RPMI7951 (cell line): ENCODE measurements around the gene TMEM260. TPM values are rescaled to one million over a fixed set of nuclear protein-coding genes. Genes with fewer than 3 reads are reported as not detected.

ENCODE experiments used
- DNase-seq: peaks from one replicate; pipeline ENCODE4 v3.0.0-alpha.2; 2012; ENCODE audit warnings: low read depth
- total RNA-seq: library from RNA; depleted of rRNA; stranded (reverse); fragments of >200 nt; shearing (Covaris generic); gene quantifications from 2 replicates; pipeline ENCODE4 v1.2.3, GENCODE V29; 2014; rRNA removed

The TMEM260 gene
- 10.2 and 12.9 TPM in 2 replicates for total RNA-seq

DNA sequence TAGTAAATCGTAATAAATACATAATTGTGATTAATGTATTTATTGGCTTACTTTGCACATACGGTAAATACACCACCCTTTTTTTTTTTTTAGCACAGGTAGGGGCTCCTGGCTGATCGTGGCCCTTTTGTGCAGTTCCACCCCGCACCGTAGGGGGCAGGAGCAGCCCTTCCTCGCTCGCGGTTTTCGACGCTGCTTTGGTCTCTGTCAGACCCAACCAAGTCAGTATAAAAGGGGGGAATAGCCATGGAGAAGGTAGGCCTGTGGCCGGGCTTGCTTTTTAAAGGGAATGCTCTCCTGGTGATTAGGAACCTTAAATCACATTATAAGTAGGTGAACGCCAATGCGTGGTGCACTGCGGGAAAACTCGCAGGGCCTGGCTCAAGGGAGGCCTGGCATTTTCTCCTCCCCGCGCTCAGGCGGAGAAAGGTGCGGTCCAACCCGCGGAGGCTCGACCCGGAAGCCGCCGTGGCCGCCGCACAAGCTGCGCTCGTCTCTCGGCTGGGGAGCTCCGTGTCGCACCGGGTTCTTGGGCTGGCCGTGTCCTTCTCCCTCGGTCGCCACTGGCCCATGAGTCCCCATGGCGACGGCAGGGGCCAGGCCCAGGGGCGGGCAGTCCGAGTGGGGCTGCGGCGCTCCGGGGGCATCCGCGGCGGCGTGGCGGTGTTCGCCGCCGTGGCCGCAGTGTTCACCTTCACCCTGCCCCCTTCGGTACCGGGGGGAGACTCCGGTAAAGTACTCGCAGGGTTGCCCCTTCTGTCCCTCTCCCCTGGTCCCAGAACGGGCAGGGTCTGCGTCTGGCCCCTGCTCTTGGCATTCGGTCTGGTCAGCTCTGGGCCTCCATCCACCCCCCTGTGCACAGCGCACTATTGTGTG lies at the start of gene TMEM260:
TMEM260 (plus strand) TSS at position 454 of the 876 bp plus-strand sequence; CDS start at position 571, 117 bp downstream.
- DNase-seq, result peak; percentile 81

GRCh38 chr14:56532546-56532945 lies 47.1 kb upstream of the TMEM260 start:
- no peak for DNase-seq

GRCh38 chr14:56534656-56535055 lies 44.9 kb upstream of the TMEM260 start:
- no peak for DNase-seq

DNA sequence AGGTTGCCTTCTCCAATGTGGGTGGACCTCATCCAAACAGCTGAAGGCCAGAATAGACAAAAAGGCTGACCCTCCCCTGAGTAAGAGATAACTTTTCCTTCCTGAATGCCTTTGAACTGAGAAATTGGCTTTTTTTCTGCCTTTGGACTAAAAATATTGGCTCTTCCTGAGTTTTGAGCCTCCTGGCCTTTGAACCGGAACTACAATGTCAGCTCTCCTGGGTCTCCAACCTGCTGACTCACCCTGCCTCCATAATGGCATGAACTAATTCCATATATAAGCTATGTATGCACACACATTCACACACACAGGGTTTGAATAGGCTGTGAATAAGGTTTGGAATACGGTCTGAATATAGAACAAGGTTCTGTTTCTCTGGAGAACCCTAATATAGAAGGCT lies 39.7 kb upstream of the TMEM260 start:
- no peak for DNase-seq

GRCh38 chr14:56543436-56543835 lies 36.2 kb upstream of the TMEM260 start:
- DNase-seq, result no peak

DNA sequence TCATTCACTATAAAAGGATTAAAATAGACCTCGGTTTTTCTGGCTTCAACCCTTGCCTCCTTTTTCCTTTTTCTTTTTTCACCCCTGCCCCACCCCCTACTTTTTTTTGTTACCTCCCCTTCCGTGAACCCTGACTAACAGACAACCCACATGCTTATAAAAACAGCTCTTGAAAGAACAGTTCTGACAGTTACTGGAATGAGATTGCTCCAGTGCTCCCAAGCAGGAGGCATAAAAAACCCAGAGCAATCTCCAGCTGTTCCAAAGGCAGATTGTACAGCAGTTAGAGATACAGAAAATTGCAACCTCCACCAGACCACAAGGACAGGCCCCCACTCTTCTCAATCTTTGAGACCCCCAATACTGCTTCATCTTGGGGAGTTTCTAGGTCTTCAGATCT lies 29.9 kb upstream of the TMEM260 start:
- no peak for DNase-seq

DNA sequence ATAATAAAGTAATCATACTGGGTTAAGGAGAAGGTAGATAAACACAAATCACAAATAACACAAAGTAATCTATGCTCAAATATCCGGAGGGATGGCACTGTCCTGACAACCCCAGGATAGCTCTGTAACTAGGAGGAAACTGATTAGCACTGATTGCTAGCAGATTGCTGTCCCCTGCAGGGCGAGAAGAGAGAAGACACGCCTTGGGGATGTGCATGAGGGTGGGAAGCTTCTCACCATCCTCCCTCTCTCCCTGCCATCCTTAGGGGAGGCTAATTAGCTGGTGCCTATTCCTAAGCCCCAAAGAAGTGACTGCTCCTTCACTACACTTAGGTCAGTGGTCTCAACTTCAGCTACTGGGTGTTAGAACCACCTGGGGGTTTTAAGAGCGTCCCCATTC lies 27.0 kb upstream of the TMEM260 start:
- DNase-seq, result no peak

- DNase-seq, result no peak
Measured at GRCh38 chr14:56554301-56554700, 25.3 kb upstream of the TMEM260 start.

DNA sequence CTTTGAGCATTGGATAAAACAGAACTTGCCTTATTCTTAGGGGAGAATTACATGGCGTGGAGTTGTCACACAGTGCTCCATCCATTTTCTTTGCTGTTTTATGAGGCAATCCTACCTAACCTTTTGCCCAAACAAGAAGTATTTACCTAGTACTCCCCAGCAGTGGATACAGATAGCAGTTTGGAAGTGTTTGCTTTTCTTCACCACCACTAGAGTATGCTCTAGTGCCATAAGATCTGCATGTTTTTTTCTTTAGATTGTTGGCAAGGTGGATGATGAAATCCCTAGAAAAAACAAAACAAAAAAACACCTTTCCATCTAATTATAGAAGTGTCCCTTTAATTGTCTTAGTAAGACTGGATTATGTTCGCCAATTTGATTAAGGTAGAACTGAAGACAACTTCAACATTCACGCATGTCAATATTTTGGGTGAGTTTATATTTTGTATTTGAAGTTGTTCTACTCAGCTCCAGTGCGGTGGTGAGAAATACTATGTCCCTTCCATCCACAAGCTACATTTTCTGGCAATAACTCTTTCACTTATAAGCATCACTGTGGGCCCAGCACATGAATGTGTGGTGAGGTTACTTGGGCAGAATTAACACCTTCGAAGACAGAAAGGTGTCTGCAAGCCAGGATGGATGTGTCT lies 23.6 kb upstream of the TMEM260 start:
- peak; percentile 6 for DNase-seq

- no peak for DNase-seq
Measured at GRCh38 chr14:56559182-56559581, 20.4 kb upstream of the TMEM260 start.

- no peak for DNase-seq
Measured at GRCh38 chr14:56561606-56562005, 18.0 kb upstream of the TMEM260 start.

GRCh38 chr14:56562883-56563282 lies 16.7 kb upstream of the TMEM260 start:
- DNase-seq, result peak; percentile 10

DNA sequence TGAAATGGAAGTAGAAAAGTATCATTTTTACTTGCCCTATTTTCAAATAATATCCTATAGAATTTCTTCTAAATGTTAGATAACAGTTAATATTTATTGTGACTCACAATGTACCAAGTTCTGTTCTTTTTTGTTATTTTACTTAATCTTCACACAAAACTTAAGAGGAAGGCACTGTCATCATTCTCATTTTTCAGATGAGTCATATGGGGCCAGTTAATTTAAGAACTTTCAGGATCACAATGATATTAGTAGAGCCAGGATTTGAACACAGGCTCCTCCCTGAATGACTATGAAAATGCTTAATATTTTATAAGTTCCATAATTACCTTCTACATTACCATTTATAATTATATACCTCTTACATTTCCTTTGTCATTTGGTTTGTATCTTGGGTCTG lies 10.4 kb upstream of the TMEM260 start:
- no peak for DNase-seq

DNA sequence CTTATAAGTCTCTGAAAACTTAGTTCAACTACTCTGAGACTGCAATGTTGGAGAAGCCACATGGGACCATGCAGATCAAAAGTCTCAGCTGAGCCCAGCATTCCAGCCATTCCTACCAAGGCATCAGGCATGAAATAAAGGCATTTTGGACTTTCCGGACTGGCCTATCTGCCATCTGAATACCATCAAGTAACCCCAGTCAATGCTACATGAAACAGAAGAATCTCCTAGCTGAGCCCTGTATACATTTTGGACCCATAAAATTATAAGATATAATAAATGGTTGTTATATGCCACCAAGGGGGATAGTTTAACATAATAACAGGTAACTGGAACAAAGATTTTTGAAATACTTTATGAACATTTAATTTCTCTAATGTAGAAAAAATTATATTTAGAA lies 9.3 kb upstream of the TMEM260 start:
- no peak for DNase-seq

GRCh38 chr14:56580221-56580711 lies 668 bp downstream of the TMEM260 start:
- DNase-seq, result no peak

DNA sequence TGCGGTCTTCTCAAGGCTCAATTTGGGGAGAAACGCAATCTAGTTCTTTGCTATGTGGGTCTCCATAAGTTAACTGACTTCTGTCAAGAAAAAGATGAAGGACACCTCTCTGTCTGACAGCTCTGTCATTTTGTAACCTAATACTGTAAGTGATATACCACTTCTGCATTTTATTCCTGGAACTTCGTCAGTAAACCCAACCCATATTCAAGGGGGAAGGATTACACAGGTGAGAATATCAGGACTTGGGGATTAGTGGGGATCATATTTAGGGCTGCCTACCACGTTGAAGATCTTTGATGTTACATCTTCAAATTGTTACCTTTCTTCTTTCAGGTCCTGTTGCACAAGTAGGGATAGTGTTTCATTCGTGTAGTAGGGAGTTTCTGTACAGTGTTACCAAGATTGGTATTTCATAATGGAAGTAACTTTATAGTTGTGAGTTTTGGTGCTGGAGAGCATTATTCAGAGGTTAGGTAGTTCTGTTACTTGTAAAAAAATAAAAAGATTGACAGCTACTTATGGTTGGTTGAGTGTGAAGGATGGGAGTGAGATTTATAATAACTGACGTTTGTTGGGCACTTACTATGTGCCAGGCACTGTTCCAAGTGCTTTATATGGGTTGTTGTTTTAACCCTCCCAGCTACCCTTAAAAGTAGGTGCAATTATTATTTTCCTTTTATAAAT lies 1.6 kb downstream of the TMEM260 start:
- no peak for DNase-seq

GRCh38 chr14:56585461-56586084 lies 6.0 kb downstream of the TMEM260 start:
- DNase-seq, result no peak

- no peak for DNase-seq
Measured at GRCh38 chr14:56587701-56588100, 8.1 kb downstream of the TMEM260 start.

DNA sequence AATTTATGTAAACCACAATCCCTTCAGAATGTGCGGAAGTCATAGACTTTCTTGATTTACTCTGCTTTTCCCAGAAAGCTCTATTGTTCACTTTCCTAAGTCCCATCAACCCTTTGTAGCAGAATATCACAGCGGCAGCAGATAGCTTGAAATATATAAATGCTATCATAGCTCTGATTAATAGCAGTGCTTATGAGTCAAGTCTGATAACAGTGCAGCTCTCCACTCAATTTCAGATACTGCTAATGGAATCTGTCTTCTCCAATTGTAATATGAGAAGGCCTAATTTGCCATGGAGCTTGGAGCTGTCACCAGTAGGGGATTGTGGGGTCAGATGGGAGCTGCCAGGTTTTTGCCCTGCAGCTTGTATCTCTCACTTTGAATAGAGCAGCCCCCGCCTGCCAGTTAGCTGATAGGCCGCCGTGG lies 10.9 kb downstream of the TMEM260 start:
- DNase-seq, result no peak

- no peak for DNase-seq
Measured at GRCh38 chr14:56592746-56593544, 13.3 kb downstream of the TMEM260 start.

DNA sequence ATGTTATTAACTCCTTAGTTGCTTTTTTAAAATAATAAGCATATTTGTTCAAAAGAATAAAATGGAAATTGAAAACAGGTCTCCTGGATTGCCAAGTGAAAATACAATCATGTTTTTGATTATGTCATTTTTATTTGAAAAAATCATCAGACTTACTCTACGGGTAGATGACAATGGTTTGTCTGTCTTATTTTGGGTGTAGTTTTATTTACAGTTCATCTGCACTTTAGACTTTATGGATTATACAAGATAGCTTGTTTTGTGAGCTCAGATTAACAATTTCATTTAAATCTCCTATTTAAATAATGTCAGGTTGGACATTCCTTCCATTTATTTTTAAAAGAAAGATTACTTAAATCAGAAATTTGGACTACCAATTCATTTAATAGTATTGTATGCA lies 14.8 kb downstream of the TMEM260 start:
- DNase-seq, result no peak
